SK-N-MC (cell line): ENCODE measurements around the gene AFF3.

Experiments
- EZH2 ChIP-seq: fragments of 200-600 bp; sonication (generic); IDR thresholded peaks from one replicate; pipeline ENCODE4 v1.6.1; 2017; ENCODE audit warnings: antibody characterized with exemption
- FOXP2 ChIP-seq: optimal IDR thresholded peaks from 2 replicates; pipeline ENCODE3; 2011; ENCODE audit warnings: mild to moderate bottlenecking, moderate library complexity; ENCODE audit not compliant: insufficient read depth; ENCODE audit errors: extremely low read length, control extremely low read depth
- POLR2AphosphoS5 ChIP-seq: IDR thresholded peaks from 2 replicates; pipeline ENCODE4 v1.6.1; 2012; ENCODE audit warnings: mild to moderate bottlenecking, low read depth, low read length, borderline replicate concordance

DNA sequence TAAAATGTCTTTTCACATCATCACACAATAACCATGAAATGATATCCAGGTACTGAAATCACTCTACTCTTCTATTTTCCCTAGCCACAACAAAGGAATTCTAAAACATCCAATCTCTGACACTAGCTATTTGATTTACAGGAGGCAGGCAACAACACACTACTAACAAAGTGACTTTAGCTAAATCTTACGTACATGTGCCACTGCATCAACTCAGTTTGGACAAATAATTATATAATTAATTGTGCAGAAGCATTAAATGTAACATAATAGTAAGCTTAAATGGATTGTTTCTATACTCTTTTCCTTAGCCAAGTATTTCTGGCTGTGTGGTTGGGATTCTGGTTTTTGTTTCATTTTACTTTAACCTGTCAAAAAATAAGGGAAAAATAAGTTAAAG lies 192.4 kb downstream of the AFF3 start:
- TF ChIP-seq EZH2: no peak
- TF ChIP-seq POLR2AphosphoS5: no peak
- TF ChIP-seq FOXP2: no peak
